H1 (cell line): ENCODE measurements around the gene GREB1L. TPM values are rescaled to one million over a fixed set of nuclear protein-coding genes. Genes with fewer than 3 reads are reported as not detected.

Experiments
- CTCF ChIA-PET: fragments of 300-600 bp; sonication (Branson Sonifier 250); formaldehyde crosslinking; loops from one replicate; lab custom pipeline; 2021; ENCODE audit not compliant: partially characterized antibody; lab: Charles Lee
- POLR2A ChIA-PET: fragments of 300-600 bp; sonication (Branson Sonifier 250); formaldehyde crosslinking; loops from one replicate; lab custom pipeline; 2021; ENCODE audit warnings: inconsistent platforms; ENCODE audit not compliant: partially characterized antibody; lab: Charles Lee
- DNase-seq, 2 experiments: peaks; one replicate each; pipeline versions ENCODE4 v3.0.0 to v3.0.0-alpha.2; 2010 to 2022; ENCODE audit warnings: low spot score in 2 of 2, low read depth in 1 of 2, mixed read lengths in 1 of 2
- FAIRE-seq: peaks from 2 replicates; lab custom pipeline; 2011; peaks lifted over from hg19 to GRCh38; lab: Jason Lieb, UNC
- H2AFZ ChIP-seq: 2 replicates; pipeline ENCODE4 v1.8.1; 2012; ENCODE audit warnings: low read length, inconsistent platforms
- H2AK5ac ChIP-seq: 2 replicates; pipeline ENCODE4 v1.6.1; 2013; ENCODE audit warnings: low read depth, low read length
- H2BK120ac ChIP-seq: replicated peaks from 2 replicates; pipeline ENCODE3; 2013; ENCODE audit warnings: low read depth, low read length, inconsistent platforms
- H2BK12ac ChIP-seq: 2 replicates; pipeline ENCODE4 v1.6.1; 2013; ENCODE audit warnings: low read depth, low read length
- H2BK15ac ChIP-seq: 2 replicates; pipeline ENCODE4 v1.6.1; 2013; ENCODE audit warnings: low read length
- H2BK20ac ChIP-seq: 2 replicates; pipeline ENCODE4 v1.6.1; 2013; ENCODE audit warnings: low read length
- H2BK5ac ChIP-seq: 2 replicates; pipeline ENCODE4 v1.6.1; 2013; ENCODE audit warnings: low read depth, low read length
- H3K14ac ChIP-seq: 2 replicates; pipeline ENCODE4 v1.6.1; 2013; ENCODE audit warnings: inconsistent platforms; ENCODE audit not compliant: insufficient read length
- H3K18ac ChIP-seq: 2 replicates; pipeline ENCODE4 v1.6.1; 2013; ENCODE audit warnings: low read length; ENCODE audit errors: extremely low read depth
- H3K23ac ChIP-seq: 2 replicates; pipeline ENCODE4 v1.6.1; 2013; ENCODE audit warnings: inconsistent platforms; ENCODE audit not compliant: insufficient read length
- H3K23me2 ChIP-seq: 2 replicates; pipeline ENCODE4 v1.6.1; 2013; ENCODE audit warnings: low read depth, low read length
- H3K27ac ChIP-seq: 2 replicates; pipeline ENCODE4 v1.6.1; 2011; ENCODE audit warnings: low read depth, low read length, inconsistent platforms
- H3K27me3 ChIP-seq, 4 experiments: replicated peaks in 1 of 4; 1 replicate in 1 of 4; 2 replicates in 3 of 4; pipeline versions ENCODE4 v1.6.1 to v1.8.1; 2011 to 2013; ENCODE audit warnings: low read length in 3 of 4, mild to moderate bottlenecking in 3 of 4, inconsistent platforms in 2 of 4, mixed read lengths in 2 of 4, moderate library complexity in 1 of 4; ENCODE audit not compliant: control insufficient read depth in 3 of 4, insufficient read depth in 3 of 4; ENCODE audit errors: extremely low read depth in 1 of 4
- H3K36me3 ChIP-seq, 4 experiments: 2 replicates each; pipeline versions ENCODE4 v1.6.1 to v1.8.1; 2011 to 2013; ENCODE audit warnings: mild to moderate bottlenecking in 4 of 4, low read length in 3 of 4, moderate library complexity in 2 of 4, control low read depth in 1 of 4, inconsistent platforms in 1 of 4; ENCODE audit not compliant: insufficient read depth in 4 of 4, control insufficient read depth in 2 of 4
- H3K4ac ChIP-seq: replicated peaks from 2 replicates; pipeline ENCODE3; 2013; ENCODE audit warnings: low read length, low read depth, mixed read lengths, inconsistent platforms; ENCODE audit not compliant: insufficient read length
- H3K4me1 ChIP-seq, 4 experiments: replicated peaks in 1 of 4; 1 replicate in 1 of 4; 2 replicates in 3 of 4; pipeline versions ENCODE4 v1.6.1 to v1.8.1; 2011 to 2013; ENCODE audit warnings: low read length in 3 of 4, inconsistent platforms in 2 of 4, mixed read lengths in 1 of 4; ENCODE audit not compliant: insufficient read depth in 4 of 4, control insufficient read depth in 3 of 4
- H3K4me2 ChIP-seq, 2 experiments: 2 replicates each; pipeline versions ENCODE4 v1.6.1 to v1.8.1; 2011 to 2013; ENCODE audit warnings: low read depth in 2 of 2, low read length in 2 of 2, control low read depth in 1 of 2, inconsistent platforms in 1 of 2, mild to moderate bottlenecking in 1 of 2; ENCODE audit not compliant: insufficient read depth in 1 of 2
- H3K4me3 ChIP-seq, 4 experiments: fragments of 200-600, 300-600 bp in 1 of 4; sonication (generic), shearing (Covaris generic), sonication (Bioruptor Twin) in 1 of 4; 2 replicates each; pipeline versions ENCODE4 v1.5.1 to v1.8.1; 2011 to 2016; ENCODE audit warnings: low read length in 4 of 4, low read depth in 3 of 4, control low read depth in 2 of 4, inconsistent platforms in 2 of 4, mild to moderate bottlenecking in 2 of 4, mixed read lengths in 1 of 4, moderate library complexity in 1 of 4; ENCODE audit not compliant: insufficient read depth in 2 of 4; ENCODE audit errors: extremely low read depth in 1 of 4
- H3K56ac ChIP-seq: replicated peaks from 2 replicates; pipeline ENCODE3; 2013; ENCODE audit warnings: low read depth, mild to moderate bottlenecking, mixed read lengths, low read length, inconsistent platforms; ENCODE audit not compliant: insufficient read length
- H3K79me1 ChIP-seq: 2 replicates; pipeline ENCODE4 v1.6.1; 2013; ENCODE audit warnings: low read depth, low read length, control low read depth
- H3K79me2 ChIP-seq, 2 experiments: 2 replicates each; pipeline versions ENCODE4 v1.6.1 to v1.8.1; 2012 to 2013; ENCODE audit warnings: low read length in 2 of 2, mild to moderate bottlenecking in 2 of 2, inconsistent platforms in 1 of 2; ENCODE audit not compliant: insufficient read depth in 2 of 2, control insufficient read depth in 1 of 2
- H3K9ac ChIP-seq, 4 experiments: replicated peaks in 1 of 4; 1 replicate in 1 of 4; 2 replicates in 3 of 4; pipeline versions ENCODE4 v1.6.1 to v1.8.1; 2011 to 2013; ENCODE audit warnings: low read depth in 3 of 4, low read length in 3 of 4, control low read depth in 2 of 4, mild to moderate bottlenecking in 2 of 4, moderate library complexity in 2 of 4, inconsistent platforms in 1 of 4; ENCODE audit errors: extremely low read depth in 1 of 4
- H3K9me3 ChIP-seq, 2 experiments: 2 replicates each; pipeline versions ENCODE4 v1.6.1 to v1.8.1; 2012 to 2013; ENCODE audit warnings: mild to moderate bottlenecking in 2 of 2, moderate library complexity in 2 of 2, control low read depth in 1 of 2, inconsistent platforms in 1 of 2, low read depth in 1 of 2, low read length in 1 of 2, mixed read lengths in 1 of 2; ENCODE audit not compliant: insufficient read depth in 2 of 2
- H4K20me1 ChIP-seq, 2 experiments: replicated peaks in 1 of 2; 2 replicates each; pipeline versions ENCODE3 to v1.8.1; 2011 to 2013; ENCODE audit warnings: inconsistent platforms in 2 of 2, low read length in 2 of 2, mild to moderate bottlenecking in 1 of 2; ENCODE audit not compliant: insufficient read depth in 2 of 2, control insufficient read depth in 1 of 2
- H4K5ac ChIP-seq: 2 replicates; pipeline ENCODE4 v1.6.1; 2013; ENCODE audit warnings: low read length, low read depth, mixed read lengths, inconsistent platforms; ENCODE audit not compliant: insufficient read length
- H4K8ac ChIP-seq: 2 replicates; pipeline ENCODE4 v1.8.0; 2013; ENCODE audit warnings: mild to moderate bottlenecking, moderate library complexity, low read length, inconsistent platforms; ENCODE audit not compliant: insufficient read depth; ENCODE audit errors: extremely low read depth
- H4K91ac ChIP-seq: replicated peaks from 2 replicates; pipeline ENCODE3; 2013; ENCODE audit warnings: low read length, mixed read lengths, inconsistent platforms; ENCODE audit not compliant: insufficient read length
- EZH2 ChIP-seq: fragments of 200-600 bp; sonication (generic); IDR thresholded peaks from 2 replicates; pipeline ENCODE4 v1.7.1; 2012; ENCODE audit warnings: low read depth, mild to moderate bottlenecking, moderate library complexity, low read length, inconsistent platforms; ENCODE audit not compliant: severe bottlenecking
- GTF2F1 ChIP-seq: IDR thresholded peaks from 2 replicates; pipeline ENCODE4 v1.6.1; 2012; ENCODE audit warnings: low read depth, low read length, improper control_type of control experiment, borderline replicate concordance
- NANOG ChIP-seq: IDR thresholded peaks from 2 replicates; pipeline ENCODE4 v1.6.1; 2011; ENCODE audit warnings: low read length, low read depth, mild to moderate bottlenecking, inconsistent platforms; ENCODE audit not compliant: insufficient read depth, poor library complexity, severe bottlenecking
- RBBP5 ChIP-seq: IDR thresholded peaks from 2 replicates; pipeline ENCODE4 v1.7.1; 2012; ENCODE audit warnings: low read depth, mild to moderate bottlenecking, inconsistent platforms, low read length, moderate library complexity, borderline replicate concordance
- SIN3A ChIP-seq, 2 experiments: IDR thresholded peaks in 1 of 2; conservative IDR thresholded peaks in 1 of 2; 2 replicates each; pipeline ENCODE4 v1.6.1; 2011 to 2012; ENCODE audit warnings: low read length in 2 of 2, improper control_type of control experiment in 1 of 2, low read depth in 1 of 2, mild to moderate bottlenecking in 1 of 2
- SP4 ChIP-seq: IDR thresholded peaks from 2 replicates; pipeline ENCODE4 v1.6.1; 2012; ENCODE audit warnings: low read length, inconsistent platforms
- SUZ12 ChIP-seq: fragments of 200-600 bp; sonication (generic); IDR thresholded peaks from 2 replicates; pipeline ENCODE4 v1.6.1; 2012; ENCODE audit warnings: mild to moderate bottlenecking, inconsistent platforms, low read length, moderate library complexity, mixed read lengths
- TEAD4 ChIP-seq: IDR thresholded peaks from 2 replicates; pipeline ENCODE4 v1.6.1; 2012; ENCODE audit warnings: low read depth, low read length, inconsistent platforms, mixed read lengths
- ZNF274 ChIP-seq: IDR thresholded peaks from 2 replicates; pipeline ENCODE4 v1.7.0; 2012; ENCODE audit warnings: low read length, borderline replicate concordance; ENCODE audit errors: extremely low read depth
- WGBS, 2 experiments: shearing (Covaris generic) in 1 of 2; methylation state at CpG; one replicate each; pipeline versions ENCODE4 v1.1.6 to v1.1.7; 2013 to 2015; ENCODE audit warnings: low lambda C conversion rate in 2 of 2, mixed read lengths in 2 of 2, inconsistent platforms in 1 of 2, low coverage in 1 of 2, missing lambda C conversion rate in 1 of 2; ENCODE audit not compliant: insufficient replicate concordance in 2 of 2, insufficient coverage in 1 of 2, insufficient read length in 1 of 2; ENCODE audit errors: extremely low coverage in 1 of 2, missing lambda C conversion rate in 1 of 2; 5-methylcytosine and 5-hydroxymethylcytosine counted together
- polyA plus RNA-seq, 7 experiments: library from polyadenylated mRNA; depleted of rRNA in 3 of 7; stranded (reverse) in 5 of 7; unstranded in 2 of 7; fragments of >200 nt in 5 of 7; fragments of 200-250 nt in 2 of 7; gene quantifications; 1 replicate in 5 of 7; 2 replicates in 1 of 7; 4 replicates in 1 of 7; pipeline versions ENCODE4 v1.2.1 to v1.2.3, GENCODE V29; 2011 to 2013; ENCODE audit warnings: missing spikeins in 2 of 7, mixed read lengths in 2 of 7
- total RNA-seq: library from RNA; stranded (reverse); fragmentation: NEBNext Ultra II Directional; extraction: Animal tissue kit (Norgen Biotek cat#: 25700); gene quantifications from 2 replicates; pipeline ENCODE4 v1.2.1, GENCODE V29; 2021
- TF ChIP-seq, protein P1 (sequence below): IDR thresholded peaks from 2 replicates; pipeline ENCODE4 v1.6.1; 2012; ENCODE audit warnings: low read length, inconsistent platforms
- TF ChIP-seq, protein P2 (sequence below): IDR thresholded peaks from 2 replicates; pipeline ENCODE4 v1.6.1; 2011; ENCODE audit warnings: low read length, improper control_type of control experiment

GREB1L gene
- total and polyA plus RNA-seq, 2 of the 8 experiments (the other 6 are each of a cell fraction or from before 2014, with no cell fraction given): 0.34 to 1.6 TPM

DNA sequence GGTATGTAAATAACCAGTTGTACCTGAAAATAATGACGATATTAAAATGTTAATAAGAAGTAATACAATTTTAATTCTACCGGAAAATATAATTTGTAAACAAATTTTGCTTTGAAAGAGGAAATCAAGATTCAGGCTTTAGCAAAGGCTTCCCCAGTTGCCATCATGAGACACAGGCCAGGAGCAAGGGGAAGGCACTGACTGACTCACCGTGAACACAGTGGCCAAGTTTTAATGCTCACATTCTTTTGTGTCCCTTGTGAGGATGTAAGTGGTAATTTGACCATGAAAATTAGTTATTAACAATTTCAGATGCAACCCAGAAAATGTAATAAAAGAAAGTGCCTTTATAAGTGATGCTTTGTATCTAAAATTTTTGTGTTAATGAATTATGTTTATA, 164.1 kb downstream of the GREB1L start:
- H2BK5ac ChIP-seq: no peak overlapping the region
- no peak overlapping the region for H3K4me2 ChIP-seq
- peaks cover 0 to 11% (median 0%) of the 10 kb centered on the region in 4 experiments; a peak in 3 of 8 replicates for H3K36me3 ChIP-seq
- H3K79me1 ChIP-seq: no peaks in the 10 kb centered on the region
- peaks cover 0 to 8% (median 3%) of the 10 kb centered on the region in 4 experiments; a peak in 4 of 7 replicates for H3K27me3 ChIP-seq
- no peak overlapping the region for H3K14ac ChIP-seq
- no peak overlapping the region for H3K23ac ChIP-seq
- H2BK20ac ChIP-seq: no peak overlapping the region
- H4K20me1 ChIP-seq: no peaks in the 10 kb centered on the region
- no peak overlapping the region for H2BK15ac ChIP-seq
- POLR2A ChIA-PET: no interaction called here
- no peak for DNase-seq
- no peaks in the 10 kb centered on the region for H3K9me3 ChIP-seq
- H3K4me3 ChIP-seq: no peak overlapping the region
- H3K79me2 ChIP-seq: no peaks in the 10 kb centered on the region
- H3K27ac ChIP-seq: no peak overlapping the region
- H2BK120ac ChIP-seq: no peak overlapping the region
- no peak overlapping the region for H3K56ac ChIP-seq
- H3K9ac ChIP-seq: no peak overlapping the region
- H4K5ac ChIP-seq: no peak overlapping the region
- no peak overlapping the region for H4K8ac ChIP-seq
- H4K91ac ChIP-seq: no peak overlapping the region
- H2AFZ ChIP-seq: no peak overlapping the region
- no peak overlapping the region for H3K18ac ChIP-seq
- 93% methylated on average over 3 of the region's 3 CpGs; no CpG with 5 or more reads in 1 of the 2 experiments for WGBS, 2 experiments
- FAIRE-seq: no peak
- H3K4me1 ChIP-seq: no peaks in the 10 kb centered on the region
- H3K23me2 ChIP-seq: no peaks in the 10 kb centered on the region
- CTCF ChIA-PET: no interaction called here
- no peak overlapping the region for H2AK5ac ChIP-seq
- no peak overlapping the region for H3K4ac ChIP-seq
- no peak overlapping the region for H2BK12ac ChIP-seq
- TF ChIP-seq EZH2 (no peak), NANOG (no peak), GTF2F1 (no peak), SUZ12 (no peak), SIN3A (conservative IDR thresholded peaks at IDR 0.05 in 1 of 2, IDR thresholded peaks at IDR 0.05 in 1 of 2; ENCODE audit: low read depth in 1 of 2, low read length in 2 of 2) (no peak), ZNF274 (no peak), SP4 (no peak), TEAD4 (no peak), RBBP5 (no peak)
- TF ChIP-seq, protein P1, sequence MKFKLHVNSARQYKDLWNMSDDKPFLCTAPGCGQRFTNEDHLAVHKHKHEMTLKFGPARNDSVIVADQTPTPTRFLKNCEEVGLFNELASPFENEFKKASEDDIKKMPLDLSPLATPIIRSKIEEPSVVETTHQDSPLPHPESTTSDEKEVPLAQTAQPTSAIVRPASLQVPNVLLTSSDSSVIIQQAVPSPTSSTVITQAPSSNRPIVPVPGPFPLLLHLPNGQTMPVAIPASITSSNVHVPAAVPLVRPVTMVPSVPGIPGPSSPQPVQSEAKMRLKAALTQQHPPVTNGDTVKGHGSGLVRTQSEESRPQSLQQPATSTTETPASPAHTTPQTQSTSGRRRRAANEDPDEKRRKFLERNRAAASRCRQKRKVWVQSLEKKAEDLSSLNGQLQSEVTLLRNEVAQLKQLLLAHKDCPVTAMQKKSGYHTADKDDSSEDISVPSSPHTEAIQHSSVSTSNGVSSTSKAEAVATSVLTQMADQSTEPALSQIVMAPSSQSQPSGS: no peak
- TF ChIP-seq, protein P2, sequence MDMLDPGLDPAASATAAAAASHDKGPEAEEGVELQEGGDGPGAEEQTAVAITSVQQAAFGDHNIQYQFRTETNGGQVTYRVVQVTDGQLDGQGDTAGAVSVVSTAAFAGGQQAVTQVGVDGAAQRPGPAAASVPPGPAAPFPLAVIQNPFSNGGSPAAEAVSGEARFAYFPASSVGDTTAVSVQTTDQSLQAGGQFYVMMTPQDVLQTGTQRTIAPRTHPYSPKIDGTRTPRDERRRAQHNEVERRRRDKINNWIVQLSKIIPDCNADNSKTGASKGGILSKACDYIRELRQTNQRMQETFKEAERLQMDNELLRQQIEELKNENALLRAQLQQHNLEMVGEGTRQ: no peak
